ENCODE measurements around the gene ZNF69.
"Not testable (repeated sequence)": the region's sequence is repeated elsewhere in the genome, so short reads cannot be mapped to it uniquely, and the experiment has no call there.

ZNF69 gene

DNA sequence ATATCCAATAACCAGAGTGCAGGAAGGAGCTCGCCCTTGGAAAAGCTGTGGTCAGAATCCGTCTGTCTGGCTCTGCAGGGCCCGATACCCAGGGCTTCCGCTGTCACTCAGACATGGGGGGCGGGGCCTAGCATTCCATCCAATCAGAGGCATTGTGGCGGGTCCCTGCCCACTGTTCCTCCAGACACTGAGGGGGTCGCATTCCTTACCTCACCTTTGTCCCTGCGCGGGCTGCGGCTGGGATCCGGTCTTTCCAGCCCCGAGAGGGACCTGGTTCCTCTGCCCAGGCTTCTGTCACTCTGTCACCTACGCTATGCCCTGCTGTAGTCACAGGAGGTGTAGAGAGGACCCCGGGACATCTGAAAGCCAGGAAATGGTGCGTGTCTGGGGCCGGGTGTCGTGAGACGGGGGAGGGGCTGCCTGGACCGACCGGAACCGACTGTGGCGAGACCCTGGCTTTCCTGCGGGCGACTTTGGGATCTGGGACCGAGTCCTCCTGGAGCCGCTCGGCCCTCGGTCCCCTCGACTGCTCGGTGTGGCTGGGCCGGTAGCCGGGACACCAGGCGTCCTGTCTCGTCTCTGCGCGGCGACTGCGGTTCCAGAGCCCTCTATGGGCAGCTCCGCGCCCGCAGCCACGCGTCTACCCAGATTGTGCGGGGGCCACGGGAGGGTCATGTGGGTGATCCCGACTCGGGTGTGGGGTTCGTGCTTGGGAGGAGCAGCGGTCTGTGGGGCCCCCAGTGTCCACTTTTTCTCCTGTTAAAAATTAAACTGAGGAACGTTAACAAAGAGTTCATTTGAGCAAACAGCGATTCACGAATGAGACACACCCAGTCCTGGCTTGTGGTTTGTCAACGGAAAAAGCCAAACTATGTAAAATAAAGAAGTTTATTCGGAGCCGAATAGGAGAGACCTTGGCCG, at the start of gene ZNF69:
Gene ZNF69, plus strand, starts transcription at position 172 of the 921 bp plus-strand sequence. Its CDS starts 142 bp downstream, at position 314.
- peak; percentile 20 to 28 for DNase-seq (ENCODE audit: low read depth in 2 of 2)

GRCh38 chr19:11843722-11844121, 43.9 kb upstream of the ZNF69 start:
- no peak for DNase-seq (ENCODE audit: low read depth in 2 of 2)

- DNase-seq (ENCODE audit: low read depth in 2 of 2), result not testable (repeated sequence)
Measured at GRCh38 chr19:11847615-11848014, 40.0 kb upstream of the ZNF69 start.

GRCh38 chr19:11848200-11848593, 39.4 kb upstream of the ZNF69 start:
- no peak for DNase-seq (ENCODE audit: low read depth in 2 of 2)

DNA sequence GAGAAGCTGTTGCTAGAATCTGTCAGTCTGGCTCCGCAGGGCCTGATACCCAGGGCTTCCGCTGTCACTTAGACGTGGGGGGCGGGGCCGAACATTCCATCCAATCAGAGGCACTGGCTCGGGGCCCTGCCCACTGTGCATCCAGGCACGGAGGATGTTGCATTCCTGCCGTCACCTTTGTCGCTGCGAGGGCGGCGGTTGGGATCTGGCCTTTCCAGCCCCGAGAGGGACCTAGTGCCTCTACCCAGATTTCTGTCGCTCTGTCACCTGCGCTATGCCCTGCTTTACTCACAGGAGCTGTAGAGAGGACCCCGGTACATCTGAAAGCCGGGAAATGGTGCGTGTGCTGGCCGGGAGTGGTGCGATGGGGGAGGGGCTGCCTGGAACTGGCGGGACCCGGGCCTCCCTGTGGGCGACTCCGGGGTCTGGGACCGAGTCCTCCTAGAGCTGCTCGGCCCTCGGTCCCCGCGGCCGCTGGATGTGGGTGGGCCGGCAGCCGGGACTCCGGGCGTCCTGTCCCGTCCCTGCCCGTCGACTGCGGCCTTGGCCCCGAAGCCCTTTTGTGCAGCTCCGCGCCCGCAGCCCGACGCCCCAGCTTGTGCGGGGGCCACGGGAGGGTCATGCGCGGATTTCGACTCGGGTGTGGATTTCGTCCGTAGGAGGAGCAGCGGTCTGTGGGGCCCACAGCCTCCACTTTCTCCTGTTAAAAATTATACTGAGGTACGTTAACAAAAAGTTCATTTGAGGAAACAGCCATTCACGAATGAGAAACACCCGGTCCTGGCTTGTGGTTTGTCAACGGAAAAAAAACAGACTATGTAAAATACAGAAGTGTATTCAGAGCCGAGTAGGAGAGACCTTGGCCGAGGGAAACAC, 38.8 kb upstream of the ZNF69 start, which contains the start of gene ZNF439:
Gene ZNF439, plus strand, starts transcription at position 133 of the 876 bp plus-strand sequence. Its CDS starts 142 bp downstream, at position 275.
- DNase-seq (ENCODE audit: low read depth in 2 of 2), result peak; percentile 60 to 79

GRCh38 chr19:11850289-11850688, 37.3 kb upstream of the ZNF69 start:
- not testable (repeated sequence) for DNase-seq (ENCODE audit: low read depth in 2 of 2)

- no peak for DNase-seq (ENCODE audit: low read depth in 2 of 2)
Measured at GRCh38 chr19:11853358-11853757, 34.2 kb upstream of the ZNF69 start.

- DNase-seq (ENCODE audit: low read depth in 2 of 2), result no peak
Measured at GRCh38 chr19:11856596-11857250, 30.9 kb upstream of the ZNF69 start.

DNA sequence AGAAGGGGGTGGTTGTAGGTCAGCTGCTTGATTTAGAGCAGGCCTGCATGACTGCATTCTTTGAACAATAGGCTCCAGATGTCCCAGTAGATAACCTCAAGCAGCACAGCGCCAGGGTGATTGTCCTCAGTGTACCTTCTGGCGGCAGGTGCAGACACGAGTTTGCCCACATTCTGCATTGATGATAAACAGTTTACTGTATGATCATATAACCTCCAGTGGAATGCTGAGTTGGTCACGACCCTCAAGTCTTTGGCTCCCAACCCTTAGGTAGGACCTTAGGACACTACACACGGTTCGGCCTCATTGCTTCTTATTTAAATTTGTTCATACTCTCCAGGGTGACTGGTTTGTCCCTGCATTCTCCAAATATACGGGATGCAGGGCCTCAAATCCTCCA, 26.9 kb upstream of the ZNF69 start:
- DNase-seq (ENCODE audit: low read depth in 2 of 2), result no peak

DNA sequence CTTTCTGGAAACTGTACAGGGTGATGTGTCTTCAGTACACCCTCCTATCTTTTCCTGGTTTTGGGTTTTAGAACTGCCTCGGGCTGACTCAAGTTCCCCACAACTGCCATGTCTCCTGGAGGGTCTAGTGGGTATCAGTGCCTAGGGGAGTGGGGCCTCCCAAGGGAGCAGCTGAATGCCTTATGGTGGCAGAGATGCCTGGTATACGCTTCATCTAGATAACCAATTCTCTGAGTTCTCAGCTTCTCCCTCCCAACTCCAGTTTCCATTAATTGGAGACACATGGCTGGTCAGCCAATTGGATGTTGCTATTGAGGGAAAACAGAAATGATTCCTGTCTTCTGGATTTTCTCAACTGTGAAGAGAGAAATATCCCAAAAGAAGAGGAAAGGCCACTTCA, 26.3 kb upstream of the ZNF69 start:
- no peak for DNase-seq (ENCODE audit: low read depth in 2 of 2)

DNA sequence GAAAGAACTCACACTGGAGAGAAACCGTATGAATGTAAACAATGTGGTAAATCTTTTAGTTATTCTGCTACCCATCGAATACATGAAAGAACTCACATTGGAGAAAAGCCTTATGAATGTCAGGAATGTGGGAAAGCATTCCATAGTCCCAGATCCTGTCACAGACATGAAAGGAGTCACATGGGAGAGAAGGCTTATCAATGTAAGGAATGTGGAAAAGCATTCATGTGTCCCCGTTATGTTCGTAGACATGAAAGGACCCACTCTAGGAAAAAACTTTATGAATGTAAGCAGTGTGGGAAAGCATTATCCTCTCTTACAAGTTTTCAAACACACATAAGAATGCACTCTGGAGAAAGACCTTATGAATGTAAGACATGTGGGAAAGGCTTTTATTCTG, 19.8 kb upstream of the ZNF69 start:
- DNase-seq (ENCODE audit: low read depth in 2 of 2), result not testable (repeated sequence)

DNA sequence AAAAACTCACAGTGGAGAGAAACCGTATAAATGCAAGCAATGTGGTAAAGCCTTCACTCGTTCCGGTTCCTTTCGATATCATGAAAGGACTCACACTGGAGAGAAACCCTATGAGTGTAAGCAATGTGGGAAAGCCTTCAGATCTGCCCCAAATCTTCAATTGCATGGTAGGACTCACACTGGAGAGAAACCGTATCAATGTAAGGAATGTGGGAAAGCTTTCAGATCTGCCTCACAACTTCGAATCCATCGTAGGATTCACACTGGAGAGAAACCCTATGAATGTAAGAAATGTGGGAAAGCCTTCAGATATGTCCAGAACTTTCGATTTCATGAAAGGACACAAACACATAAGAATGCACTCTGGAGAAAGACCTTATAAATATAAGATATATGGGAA, 19.4 kb upstream of the ZNF69 start:
- DNase-seq (ENCODE audit: low read depth in 2 of 2), result no peak

- DNase-seq (ENCODE audit: low read depth in 2 of 2), result no peak
Measured at GRCh38 chr19:11872624-11873023, 15.0 kb upstream of the ZNF69 start.

DNA sequence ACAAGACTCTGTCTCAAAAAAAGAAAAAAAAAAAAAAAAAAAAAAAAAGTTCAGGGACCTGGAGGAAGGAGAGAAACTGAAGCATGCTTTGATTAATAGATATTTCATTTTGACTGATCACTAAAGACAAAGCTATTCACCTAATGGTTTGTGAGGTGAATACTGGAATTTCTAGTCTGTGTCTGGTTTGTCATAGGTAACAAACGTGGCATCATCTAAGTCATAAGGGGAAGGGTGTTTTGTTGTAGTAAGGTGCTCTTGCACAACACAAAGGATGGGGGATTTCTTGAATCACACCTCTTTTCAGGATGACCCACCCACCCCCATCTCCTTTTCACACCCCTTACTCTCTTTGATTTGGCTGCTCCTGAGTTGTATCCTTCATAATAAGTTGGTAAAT, 13.8 kb upstream of the ZNF69 start:
- no peak for DNase-seq (ENCODE audit: low read depth in 2 of 2)

- peak in 1 of 2 donors; percentile 12 for DNase-seq (ENCODE audit: low read depth in 2 of 2)
Measured at GRCh38 chr19:11879687-11880266, 7.8 kb upstream of the ZNF69 start.

DNA sequence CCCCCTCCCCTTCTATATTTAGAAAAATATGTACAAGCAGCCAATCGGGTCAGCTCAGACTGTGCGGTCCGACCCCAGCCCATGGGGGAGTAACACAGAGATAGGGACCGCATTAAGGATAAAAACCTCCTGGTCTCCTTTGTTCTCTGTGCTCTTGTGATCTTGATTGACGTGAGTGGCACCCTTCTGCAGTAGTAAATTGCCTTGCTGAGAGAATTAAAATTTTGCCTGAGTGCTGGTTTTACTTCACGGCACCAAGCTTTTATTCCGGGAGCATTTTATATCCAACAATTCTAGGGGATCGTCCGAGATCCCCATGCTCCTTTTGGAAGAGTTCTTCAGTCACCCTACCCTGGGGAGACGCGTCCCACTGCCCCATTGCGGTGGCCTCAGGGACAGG, 7.0 kb upstream of the ZNF69 start:
- no peak for DNase-seq (ENCODE audit: low read depth in 2 of 2)

DNA sequence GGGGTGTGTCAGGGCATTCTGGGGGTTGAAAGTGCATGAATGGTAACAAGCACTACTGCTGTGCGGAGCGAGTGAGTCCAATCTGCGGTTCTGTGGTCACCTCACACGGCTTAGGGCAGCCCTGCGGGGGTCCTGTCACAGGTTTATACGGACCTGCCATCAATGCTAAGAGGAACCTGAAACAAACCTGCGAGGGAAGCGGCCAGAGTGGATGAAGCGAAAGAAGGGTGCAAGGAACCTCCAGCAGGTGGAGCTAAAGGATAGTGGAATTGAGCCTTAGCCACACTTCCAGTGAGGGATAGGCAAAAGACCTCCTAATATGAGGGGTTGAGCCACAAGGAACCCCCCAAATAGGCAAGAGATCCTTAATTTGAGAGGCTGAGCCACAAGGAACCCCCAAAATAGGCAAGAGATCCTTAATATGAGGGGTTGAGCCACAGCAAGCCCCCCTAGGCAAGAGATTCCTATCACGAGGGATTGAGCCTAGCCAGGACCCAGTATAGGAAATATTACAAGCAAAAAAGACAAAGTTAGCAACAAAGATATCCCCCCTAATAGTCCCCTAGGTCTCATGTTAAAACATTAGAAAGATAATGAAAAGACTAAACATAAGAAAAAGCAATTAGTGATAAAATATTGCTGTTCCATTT, 6.3 kb upstream of the ZNF69 start:
- DNase-seq (ENCODE audit: low read depth in 2 of 2), result peak; percentile 25 to 34

DNA sequence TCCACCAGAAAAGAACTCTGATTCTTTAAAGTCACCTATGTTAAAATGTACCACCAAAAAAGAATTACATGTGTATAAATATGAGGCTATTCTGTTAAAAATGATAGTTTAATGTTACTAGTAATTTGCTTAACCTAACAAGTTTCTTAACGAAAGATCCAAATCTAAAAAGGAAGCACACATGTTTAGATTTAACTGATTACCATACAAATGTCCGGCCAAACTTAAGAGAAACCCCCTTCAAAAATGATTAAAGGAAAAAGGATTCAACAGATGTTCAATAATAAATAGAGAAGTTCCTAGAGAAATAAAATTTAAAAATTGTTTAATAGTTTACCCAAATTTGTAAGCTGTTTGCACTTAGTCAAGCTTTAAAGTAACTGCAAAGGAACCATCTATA, 5.0 kb upstream of the ZNF69 start:
- no peak for DNase-seq (ENCODE audit: low read depth in 2 of 2)

GRCh38 chr19:11887234-11887610, 360 bp upstream of the ZNF69 start:
- DNase-seq (ENCODE audit: low read depth in 2 of 2), result no peak

GRCh38 chr19:11889901-11890300, 2.3 kb downstream of the ZNF69 start:
- not testable (repeated sequence) for DNase-seq (ENCODE audit: low read depth in 2 of 2)

GRCh38 chr19:11890634-11891033, 3.1 kb downstream of the ZNF69 start:
- no peak for DNase-seq (ENCODE audit: low read depth in 2 of 2)

Measured in activated CD8-positive, alpha-beta memory T cell treated with anti-CD3 and anti-CD28 coated beads for 4 hours (primary cell).